Adipocyte (in vitro differentiated cells): ENCODE results near the gene ZSCAN12.

Experiments
- DNase-seq: peaks from one replicate; pipeline ENCODE4 v3.0.0-alpha.2; 2015; ENCODE audit warnings: low read depth
- H3K27me3 ChIP-seq: replicated peaks from 2 replicates; pipeline ENCODE4 v1.7.0; 2013; ENCODE audit warnings: mild to moderate bottlenecking, low read length, moderate library complexity; ENCODE audit not compliant: control insufficient read depth, insufficient read depth
- H3K36me3 ChIP-seq: 2 replicates; pipeline ENCODE4 v1.7.0; 2013; ENCODE audit warnings: low read length, mild to moderate bottlenecking, moderate library complexity; ENCODE audit not compliant: control insufficient read depth, insufficient read depth, severe bottlenecking
- H3K4me1 ChIP-seq: 2 replicates; pipeline ENCODE4 v1.7.0; 2013; ENCODE audit warnings: mild to moderate bottlenecking, low read length, moderate library complexity; ENCODE audit not compliant: control insufficient read depth, insufficient read depth
- H3K4me3 ChIP-seq: 2 replicates; pipeline ENCODE4 v1.7.0; 2013; ENCODE audit warnings: mild to moderate bottlenecking, low read length, moderate library complexity
- H3K9ac ChIP-seq: 2 replicates; pipeline ENCODE4 v1.7.0; 2013; ENCODE audit warnings: mild to moderate bottlenecking, low read length, moderate library complexity
- H3K9me3 ChIP-seq: 2 replicates; pipeline ENCODE4 v1.7.0; 2013; ENCODE audit warnings: mild to moderate bottlenecking, low read length, moderate library complexity; ENCODE audit not compliant: control insufficient read depth

Gene ZSCAN12

DNA sequence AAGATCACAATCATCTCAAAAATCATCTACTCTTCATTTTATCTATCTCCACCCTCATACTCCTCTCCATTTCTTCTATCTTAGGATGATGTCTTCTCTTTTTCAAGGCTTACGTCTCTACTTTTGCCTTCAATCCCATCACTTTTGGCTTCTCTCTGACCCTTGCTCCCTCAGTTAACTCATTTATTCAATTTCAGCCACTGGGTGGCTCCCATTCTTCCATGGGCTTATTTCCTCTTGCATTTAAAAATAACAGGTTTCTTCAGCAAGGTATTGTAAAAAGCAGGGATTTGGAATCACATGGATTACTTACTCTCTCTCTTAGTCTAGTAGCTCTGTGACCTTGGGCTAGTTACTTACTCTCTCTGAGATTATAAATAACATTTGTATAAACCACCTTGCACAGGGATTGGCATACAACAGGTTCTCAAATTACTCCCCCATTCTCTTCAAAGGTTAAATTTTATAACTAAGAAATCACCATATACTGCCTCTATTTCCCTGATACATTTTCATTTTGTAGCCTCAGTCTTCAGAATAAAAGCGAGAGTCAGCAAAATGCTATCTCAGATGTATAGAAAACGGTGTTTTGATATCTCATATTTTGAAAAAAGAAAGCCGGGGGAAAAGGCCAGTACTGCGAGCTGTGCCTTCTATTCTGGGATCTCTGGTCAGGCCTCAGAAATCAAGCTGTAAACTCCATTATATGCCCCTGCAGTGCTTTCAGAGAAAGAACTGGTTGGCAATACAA lies 5.5 kb downstream of the ZSCAN12 start:
- peaks cover 7% of the 10 kb centered on the region for H3K4me1 ChIP-seq
- no peaks in the 10 kb centered on the region for H3K9me3 ChIP-seq
- H3K27me3 ChIP-seq: no peaks in the 10 kb centered on the region
- H3K36me3 ChIP-seq: peaks cover 39% of the 10 kb centered on the region
- peak; percentile 22 for DNase-seq
- no peak overlapping the region for H3K4me3 ChIP-seq
- H3K9ac ChIP-seq: no peak overlapping the region

DNA sequence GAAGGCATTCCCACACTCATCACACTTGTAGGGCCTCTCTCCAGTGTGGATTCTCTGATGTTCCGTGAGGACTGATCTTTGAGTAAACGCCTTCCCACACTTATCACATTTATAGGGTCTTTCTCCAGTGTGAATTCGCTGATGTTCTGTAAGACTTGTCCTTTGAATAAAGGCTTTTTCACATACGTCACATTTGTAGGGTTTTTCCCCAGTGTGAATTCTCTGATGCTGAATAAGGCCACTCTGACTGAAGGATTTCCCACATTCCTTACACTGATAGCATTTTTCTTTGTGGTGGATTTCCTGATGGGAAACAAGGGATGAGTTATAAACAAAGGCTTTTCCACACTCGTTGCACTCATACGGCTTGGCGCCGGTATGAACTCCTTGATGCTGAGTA lies 8.9 kb downstream of the ZSCAN12 start:
- no peak for DNase-seq
- no peak overlapping the region for H3K4me3 ChIP-seq
- H3K27me3 ChIP-seq: no peaks in the 10 kb centered on the region
- H3K9me3 ChIP-seq: no peaks in the 10 kb centered on the region
- no peak overlapping the region for H3K9ac ChIP-seq
- peaks cover 46% of the 10 kb centered on the region for H3K36me3 ChIP-seq
- no peaks in the 10 kb centered on the region for H3K4me1 ChIP-seq

DNA sequence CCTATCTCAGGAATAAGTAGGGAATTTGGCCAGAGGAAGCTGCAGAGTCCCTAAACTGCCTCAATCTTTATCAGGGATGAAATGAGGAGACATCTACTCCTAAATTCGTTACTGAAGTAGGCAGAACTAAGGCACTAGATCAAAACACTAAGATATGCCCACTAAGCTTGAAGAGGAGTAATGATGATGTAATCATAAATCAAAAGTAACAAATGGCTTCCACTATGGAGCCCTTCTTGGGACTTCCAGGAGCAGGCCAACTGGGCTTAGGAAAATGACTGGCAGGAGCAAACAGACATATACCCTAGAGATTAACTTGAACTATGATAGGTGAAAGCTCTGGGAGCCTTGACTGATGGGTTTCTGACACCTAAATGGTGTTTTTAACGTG lies 15.4 kb downstream of the ZSCAN12 start:
- peaks cover 34% of the 10 kb centered on the region for H3K36me3 ChIP-seq
- no peaks in the 10 kb centered on the region for H3K9me3 ChIP-seq
- H3K27me3 ChIP-seq: no peaks in the 10 kb centered on the region
- H3K4me3 ChIP-seq: no peak overlapping the region
- H3K4me1 ChIP-seq: peaks cover 12% of the 10 kb centered on the region
- H3K9ac ChIP-seq: no peak overlapping the region
- DNase-seq: no peak

DNA sequence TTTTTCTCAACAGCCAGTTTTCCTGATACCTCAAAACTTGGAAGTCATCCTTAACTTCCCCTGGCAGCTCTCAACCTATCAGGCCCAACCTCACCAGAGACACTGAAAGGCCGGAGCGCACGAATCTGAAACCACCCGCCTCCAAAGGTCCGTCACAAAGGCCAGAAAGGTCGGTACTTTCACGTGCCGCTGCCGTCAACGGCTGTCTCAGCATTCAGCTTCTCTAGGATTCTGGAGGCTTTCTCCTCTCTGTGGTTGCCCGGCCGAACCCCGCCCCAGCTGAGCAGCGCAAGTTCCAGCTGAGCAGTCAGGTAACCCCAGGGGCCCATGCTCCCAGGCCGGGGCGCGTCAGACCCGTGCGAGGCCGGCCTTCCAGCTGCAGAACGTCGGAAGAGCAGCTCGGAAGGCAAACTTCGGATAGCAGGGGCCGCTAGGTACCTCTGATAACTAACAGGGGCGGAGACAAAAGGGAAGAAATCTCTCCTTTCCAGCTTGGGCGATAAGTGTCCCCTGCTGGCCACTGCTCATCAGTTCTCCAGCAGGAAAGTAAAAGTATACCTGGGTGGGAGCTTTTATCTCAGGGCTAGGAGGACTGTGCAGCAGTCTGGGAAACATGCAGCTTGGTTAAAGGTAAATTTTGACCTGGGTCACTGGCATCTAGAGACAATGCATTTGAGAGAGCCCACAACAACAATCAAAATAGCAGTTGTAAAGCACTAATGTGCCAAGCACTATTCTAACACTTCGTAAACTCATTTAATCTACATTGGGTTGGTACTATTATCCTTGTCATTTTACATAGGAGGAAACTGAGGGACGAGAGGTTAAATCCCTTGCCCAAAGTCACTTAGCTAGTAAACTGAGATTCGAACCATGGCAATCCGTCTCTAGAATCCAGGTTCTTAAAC lies 16.1 kb downstream of the ZSCAN12 start:
- Histone ChIP-seq H3K9me3 (peaks cover 6% of the 10 kb centered on the region), H3K36me3 (peaks cover 32% of the 10 kb centered on the region), H3K9ac (peak overlapping the region; percentile 84), H3K27me3 (no peaks in the 10 kb centered on the region), H3K4me1 (peaks cover 12% of the 10 kb centered on the region), H3K4me3 (peak overlapping the region; percentile 84)
- peak; percentile 82 for DNase-seq

DNA sequence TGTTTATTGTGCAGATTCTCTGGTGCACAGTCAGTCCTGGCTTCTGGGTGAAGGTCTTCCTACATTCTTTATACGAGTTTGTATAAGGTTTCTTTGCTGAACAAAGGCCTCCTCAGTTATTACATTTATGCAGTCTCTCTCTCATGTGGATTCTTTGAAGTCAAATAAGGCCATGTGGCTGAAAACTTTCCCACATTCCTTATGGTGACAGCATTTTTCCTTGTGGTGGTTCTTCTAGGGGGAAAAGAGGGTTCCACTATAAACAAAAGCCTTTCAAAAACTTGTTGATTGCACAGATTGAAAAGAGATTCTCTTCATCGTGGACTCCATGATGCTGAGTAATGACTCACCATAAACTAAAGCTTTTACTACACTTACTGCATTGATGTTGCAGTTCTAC lies 19.2 kb downstream of the ZSCAN12 start:
- Histone ChIP-seq H3K4me3 (no peak overlapping the region), H3K9me3 (peaks cover 10% of the 10 kb centered on the region), H3K4me1 (peaks cover 12% of the 10 kb centered on the region), H3K27me3 (no peaks in the 10 kb centered on the region), H3K36me3 (peaks cover 43% of the 10 kb centered on the region), H3K9ac (no peak overlapping the region)
- DNase-seq: no peak

DNA sequence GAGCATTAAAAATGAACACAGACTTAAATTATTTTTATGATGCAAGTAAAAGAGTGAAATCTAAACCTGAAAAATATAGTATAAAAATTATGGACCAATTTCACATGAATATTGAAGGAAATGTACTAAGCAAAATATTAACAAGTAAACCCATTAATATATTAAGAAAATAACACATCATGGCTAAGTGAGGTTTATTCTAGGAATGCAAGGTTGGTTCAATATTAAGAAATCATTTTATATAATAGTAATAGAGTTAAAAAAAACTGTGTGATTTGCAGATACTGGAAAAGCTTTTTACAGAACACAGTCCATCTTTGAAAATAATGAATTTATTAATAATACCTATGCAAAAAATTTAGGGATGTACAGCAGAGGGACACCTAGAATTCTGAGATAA lies 20.9 kb downstream of the ZSCAN12 start:
- peaks cover 47% of the 10 kb centered on the region for H3K36me3 ChIP-seq
- no peaks in the 10 kb centered on the region for H3K27me3 ChIP-seq
- no peak overlapping the region for H3K4me3 ChIP-seq
- H3K9ac ChIP-seq: no peak overlapping the region
- H3K4me1 ChIP-seq: peaks cover 10% of the 10 kb centered on the region
- DNase-seq: no peak
- H3K9me3 ChIP-seq: peaks cover 10% of the 10 kb centered on the region

DNA sequence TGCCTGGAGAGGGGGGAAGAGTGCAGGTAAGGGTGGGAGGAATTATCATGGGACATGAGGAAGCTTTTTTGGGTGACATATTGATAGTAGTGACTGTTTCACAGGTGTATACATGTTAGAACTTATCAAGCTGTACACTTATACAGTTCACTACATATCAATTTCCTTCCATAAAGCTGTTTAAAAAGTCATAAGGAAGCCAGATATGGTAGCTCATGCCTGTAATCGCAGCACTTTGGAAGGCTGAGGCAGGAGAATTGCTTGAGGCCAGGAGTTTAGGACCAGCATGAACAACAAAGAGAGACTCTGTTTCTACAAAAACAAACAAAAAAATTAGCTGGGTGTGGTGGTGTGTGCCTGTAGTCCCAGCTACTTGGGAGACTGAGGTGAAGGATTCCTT lies 21.7 kb downstream of the ZSCAN12 start:
- H3K36me3 ChIP-seq: peaks cover 47% of the 10 kb centered on the region
- H3K4me1 ChIP-seq: peaks cover 3% of the 10 kb centered on the region
- no peak overlapping the region for H3K4me3 ChIP-seq
- H3K9ac ChIP-seq: no peak overlapping the region
- DNase-seq: no peak
- peaks cover 10% of the 10 kb centered on the region for H3K9me3 ChIP-seq
- H3K27me3 ChIP-seq: no peaks in the 10 kb centered on the region

DNA sequence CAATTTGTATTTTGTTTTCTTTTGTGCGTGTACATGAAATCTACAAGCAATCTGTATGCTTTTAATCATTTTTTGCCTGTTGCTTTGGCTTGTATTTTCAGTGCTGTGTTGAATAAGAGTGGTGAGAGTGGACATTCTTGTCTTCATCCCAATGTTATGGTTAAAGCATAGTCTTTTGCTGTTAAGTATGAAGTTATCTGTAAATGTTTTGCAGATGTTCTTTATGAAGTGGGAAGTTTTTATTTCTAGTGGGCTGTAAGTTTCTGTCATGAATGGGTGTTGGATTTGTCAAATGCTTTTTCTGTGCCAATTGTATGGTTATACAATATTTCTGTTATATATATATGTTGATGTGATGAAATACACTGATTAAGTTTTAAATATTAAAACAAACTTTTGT lies 25.6 kb downstream of the ZSCAN12 start:
- no peaks in the 10 kb centered on the region for H3K27me3 ChIP-seq
- H3K9me3 ChIP-seq: peaks cover 8% of the 10 kb centered on the region
- DNase-seq: no peak
- H3K36me3 ChIP-seq: peaks cover 21% of the 10 kb centered on the region
- H3K9ac ChIP-seq: no peak overlapping the region
- H3K4me1 ChIP-seq: no peaks in the 10 kb centered on the region
- no peak overlapping the region for H3K4me3 ChIP-seq

DNA sequence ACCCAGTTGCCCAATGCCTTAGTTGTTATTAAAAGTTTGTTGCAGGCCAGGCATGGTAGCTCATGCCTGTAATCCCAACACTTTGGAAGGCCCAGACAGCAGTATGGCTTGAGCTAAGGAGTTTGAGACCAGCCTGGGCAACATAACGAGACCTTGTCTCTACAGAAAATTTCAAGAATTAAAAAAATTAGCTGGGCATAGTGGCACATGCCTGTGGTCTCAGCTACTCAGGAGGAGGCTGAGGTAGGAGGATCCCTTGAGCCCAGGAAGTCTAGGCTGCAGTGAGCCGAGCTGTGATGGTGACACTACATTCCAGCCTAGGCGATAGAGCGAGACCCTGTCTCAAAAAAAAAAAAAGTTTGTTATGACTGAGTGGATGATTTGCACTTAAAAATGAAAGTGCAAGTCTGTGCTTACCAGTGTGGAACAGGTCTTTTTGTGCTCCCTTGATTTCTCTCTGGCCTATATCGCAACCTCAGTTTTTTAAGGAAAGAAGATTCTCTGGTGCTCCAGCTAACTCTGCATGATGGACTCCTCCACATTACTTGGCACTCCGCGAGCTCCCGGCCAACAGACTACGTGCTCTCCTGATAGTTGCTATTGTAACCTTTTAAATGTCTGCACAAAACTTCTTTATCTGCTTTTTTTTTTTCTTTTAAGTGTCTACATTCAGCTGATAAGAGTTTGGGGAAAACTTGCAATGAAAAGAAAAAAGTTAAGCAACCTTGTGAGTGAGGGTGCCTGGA lies 27.7 kb downstream of the ZSCAN12 start:
- no peak overlapping the region for H3K9ac ChIP-seq
- H3K9me3 ChIP-seq: no peaks in the 10 kb centered on the region
- no peaks in the 10 kb centered on the region for H3K27me3 ChIP-seq
- H3K4me1 ChIP-seq: no peaks in the 10 kb centered on the region
- DNase-seq: no peak
- peaks cover 9% of the 10 kb centered on the region for H3K36me3 ChIP-seq
- no peak overlapping the region for H3K4me3 ChIP-seq

DNA sequence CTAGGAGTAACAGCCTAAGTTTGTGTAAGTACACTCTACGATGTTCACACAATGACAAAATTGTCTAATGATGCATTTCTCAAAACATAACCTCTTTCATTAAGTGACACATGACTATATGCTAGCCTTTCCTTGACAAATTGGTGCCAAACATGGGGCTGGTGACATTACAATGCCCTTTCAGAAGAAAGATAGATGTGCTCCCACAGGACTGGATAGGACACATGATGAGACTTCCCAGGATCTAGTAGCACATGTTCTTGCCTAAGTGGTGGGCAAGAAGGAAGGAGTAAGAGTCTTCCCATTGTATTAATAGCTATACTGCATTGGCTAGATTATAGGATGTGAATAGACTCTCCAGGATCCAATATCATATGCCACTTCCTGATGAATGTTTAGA lies 28.3 kb downstream of the ZSCAN12 start:
- H3K36me3 ChIP-seq: peaks cover 12% of the 10 kb centered on the region
- no peaks in the 10 kb centered on the region for H3K9me3 ChIP-seq
- no peaks in the 10 kb centered on the region for H3K4me1 ChIP-seq
- no peak for DNase-seq
- H3K4me3 ChIP-seq: no peak overlapping the region
- no peaks in the 10 kb centered on the region for H3K27me3 ChIP-seq
- no peak overlapping the region for H3K9ac ChIP-seq

DNA sequence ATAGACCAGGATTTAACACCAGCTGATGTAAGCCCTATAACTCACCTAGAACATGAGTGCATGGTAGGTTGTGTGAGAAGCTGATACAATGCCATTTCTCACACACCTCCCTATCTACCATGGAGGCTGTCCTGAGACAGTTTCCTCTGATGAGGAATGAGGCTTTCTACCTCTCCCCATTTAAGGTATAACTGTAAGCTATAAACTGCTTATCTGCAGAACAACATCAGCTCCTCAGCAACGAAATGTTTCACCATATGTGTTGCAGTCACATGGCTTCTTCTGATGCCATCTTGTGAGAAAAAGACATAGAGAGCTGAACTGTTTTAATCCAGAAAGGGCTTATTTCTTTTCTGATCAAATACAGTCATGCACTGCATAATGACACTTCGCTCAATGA lies 29.1 kb downstream of the ZSCAN12 start:
- H3K4me3 ChIP-seq: no peak overlapping the region
- H3K4me1 ChIP-seq: no peaks in the 10 kb centered on the region
- no peaks in the 10 kb centered on the region for H3K27me3 ChIP-seq
- H3K9me3 ChIP-seq: no peaks in the 10 kb centered on the region
- H3K36me3 ChIP-seq: peaks cover 16% of the 10 kb centered on the region
- no peak for DNase-seq
- no peak overlapping the region for H3K9ac ChIP-seq
